HepG2 (cell line): ENCODE results near the gene TMEM266. TPM values are rescaled to one million over a fixed set of nuclear protein-coding genes. Genes with fewer than 3 reads are reported as not detected.

Source experiments
- ATAC-seq: fragments of 200-7000 bp; cut with Tn5 transposase; 3 replicates; pipeline ENCODE4 v1.9.1; 2020; ENCODE audit warnings: mild to moderate bottlenecking, moderate library complexity
- BruUV-seq: library from RNA; stranded (reverse); fragments of 400-500 nt; replicated peaks from 2 replicates; lab custom pipeline; 2021; lab: Mats Ljungman, UMichigan
- CTCF ChIA-PET: fragments of 300-600 bp; formaldehyde crosslinking; extraction: SDS; loops from one replicate; lab custom pipeline; 2021; ENCODE audit warnings: low total read pairs, inconsistent platforms, low intra/inter-chr PET ratio; lab: Yijun Ruan, JAX
- POLR2A ChIA-PET: fragments of 350-600 bp; sonication (Branson Sonifier 250); formaldehyde crosslinking; loops from one replicate; lab custom pipeline; 2020; ENCODE audit warnings: antibody characterized with exemption, inconsistent platforms; lab: Yijun Ruan, JAX
- DNase-seq: peaks from one replicate; pipeline ENCODE4 v3.0.0-alpha.2; 2015; ENCODE audit warnings: low spot score
- FAIRE-seq: peaks from 3 replicates; lab custom pipeline; 2011; peaks lifted over from hg19 to GRCh38; lab: Jason Lieb, UNC
- H2AFZ ChIP-seq: one replicate; pipeline ENCODE4 v1.6.1; 2011; ENCODE audit warnings: low read length, inconsistent platforms
- H3K27ac ChIP-seq: fragments of 300-600 bp; 3 replicates; pipeline ENCODE4 v1.8.0; 2011; ENCODE audit warnings: mixed run types, mild to moderate bottlenecking, mixed read lengths, low read length, inconsistent platforms; ENCODE audit not compliant: insufficient read depth; ENCODE audit errors: extremely low read length
- H3K27me3 ChIP-seq, 2 experiments: fragments of 200-600 bp in 1 of 2; 2 replicates in 1 of 2; 3 replicates in 1 of 2; pipeline versions ENCODE4 v1.6.0 to v1.8.0; 2011; ENCODE audit warnings: low read length in 2 of 2, mild to moderate bottlenecking in 2 of 2, moderate library complexity in 2 of 2, inconsistent platforms in 1 of 2; ENCODE audit not compliant: insufficient read depth in 2 of 2, control insufficient read depth in 1 of 2
- H3K36me3 ChIP-seq, 2 experiments: fragments of 200-600 bp in 1 of 2; replicated peaks in 1 of 2; 2 replicates in 1 of 2; 3 replicates in 1 of 2; pipeline versions ENCODE4 v1.5.1 to v1.8.0; 2011; ENCODE audit warnings: low read length in 2 of 2, inconsistent platforms in 1 of 2; ENCODE audit not compliant: insufficient read depth in 2 of 2, control insufficient read depth in 1 of 2
- H3K4me1 ChIP-seq: 2 replicates; pipeline ENCODE4 v1.5.1; 2012; ENCODE audit warnings: low read length, inconsistent platforms; ENCODE audit not compliant: insufficient read depth
- H3K4me2 ChIP-seq: 2 replicates; pipeline ENCODE4 v1.6.0; 2011; ENCODE audit warnings: low read depth, low read length, inconsistent platforms
- H3K4me3 ChIP-seq, 3 experiments: fragments of 200-600 bp in 1 of 3; sonication (generic), shearing (Covaris generic) in 1 of 3; replicated peaks in 1 of 3; 2 replicates each; pipeline ENCODE4 v1.5.1; 2011 to 2016; ENCODE audit warnings: low read length in 3 of 3, inconsistent platforms in 2 of 3, low read depth in 2 of 3, mild to moderate bottlenecking in 2 of 3, control low read depth in 1 of 3, mixed read lengths in 1 of 3; ENCODE audit not compliant: insufficient read depth in 1 of 3
- H3K79me2 ChIP-seq: one replicate; pipeline ENCODE4 v1.6.1; 2011; ENCODE audit warnings: low read length, inconsistent platforms; ENCODE audit not compliant: insufficient read depth
- H3K9ac ChIP-seq: 2 replicates; pipeline ENCODE4 v1.6.0; 2011; ENCODE audit warnings: mild to moderate bottlenecking, low read depth, low read length, inconsistent platforms; ENCODE audit not compliant: insufficient read depth
- H3K9me3 ChIP-seq: 2 replicates; pipeline ENCODE4 v1.5.1; 2012; ENCODE audit warnings: mild to moderate bottlenecking, low read length
- H4K20me1 ChIP-seq: 2 replicates; pipeline ENCODE4 v1.6.0; 2011; ENCODE audit warnings: inconsistent platforms, mild to moderate bottlenecking, low read length, moderate library complexity; ENCODE audit not compliant: insufficient read depth
- BRCA1 ChIP-seq: sonication (generic); formaldehyde crosslinking; IDR thresholded peaks from 2 replicates; pipeline ENCODE4 v1.4.0; 2020; ENCODE audit warnings: missing genetic modification reagents
- GTF2F1 ChIP-seq: fragments of 150-350 bp; IDR thresholded peaks from 2 replicates; pipeline ENCODE4 v1.6.1; 2014; ENCODE audit warnings: low read length
- IRX3 ChIP-seq: sonication (generic); formaldehyde crosslinking; IDR thresholded peaks from 2 replicates; pipeline ENCODE4 v1.8.1; 2023; ENCODE audit warnings: mild to moderate bottlenecking, low read depth, missing genetic modification reagents, borderline replicate concordance
- KDM2A ChIP-seq: sonication (generic); formaldehyde crosslinking; IDR thresholded peaks from 2 replicates; pipeline ENCODE4 v1.4.0; 2020; ENCODE audit warnings: low read depth, missing genetic modification reagents, borderline replicate concordance
- KDM3A ChIP-seq: IDR thresholded peaks from 2 replicates; pipeline ENCODE4 v1.6.1; 2018; ENCODE audit warnings: low read depth, missing compliant biosample characterization
- MEIS1 ChIP-seq: sonication (generic); formaldehyde crosslinking; IDR thresholded peaks from 2 replicates; pipeline ENCODE4 v1.9.0; 2021; ENCODE audit warnings: mild to moderate bottlenecking, missing genetic modification reagents, moderate library complexity, borderline replicate concordance
- MTF2 ChIP-seq: sonication (generic); formaldehyde crosslinking; IDR thresholded peaks from 2 replicates; pipeline ENCODE4 v1.5.0; 2020; ENCODE audit warnings: missing genetic modification reagents, borderline replicate concordance
- RAD21 ChIP-seq: fragments of 450-650 bp; formaldehyde crosslinking; IDR thresholded peaks from 2 replicates; pipeline ENCODE4 v1.5.0; 2020; ENCODE audit warnings: mild to moderate bottlenecking
- TCF7L2 ChIP-seq: IDR thresholded peaks from 2 replicates; pipeline ENCODE4 v1.6.1; 2011; ENCODE audit warnings: mild to moderate bottlenecking, low read depth, low read length, moderate library complexity
- THYN1 ChIP-seq: sonication (generic); formaldehyde crosslinking; IDR thresholded peaks from 2 replicates; pipeline ENCODE4 v1.8.1; 2023; ENCODE audit warnings: low read depth, mild to moderate bottlenecking, moderate library complexity, missing genetic modification reagents, borderline replicate concordance
- XBP1 ChIP-seq: sonication (generic); formaldehyde crosslinking; IDR thresholded peaks from 2 replicates; pipeline ENCODE4 v1.5.0; 2020; ENCODE audit warnings: missing genetic modification reagents
- ZFP36L1 ChIP-seq: sonication (generic); formaldehyde crosslinking; IDR thresholded peaks from 2 replicates; pipeline ENCODE4 v1.8.0; 2022; ENCODE audit warnings: mild to moderate bottlenecking, missing genetic modification reagents, moderate library complexity
- ZNF143 ChIP-seq: sonication (generic); formaldehyde crosslinking; IDR thresholded peaks from 2 replicates; pipeline ENCODE4 v1.4.0; 2020; ENCODE audit warnings: missing genetic modification reagents
- ZNF33B ChIP-seq: sonication (generic); formaldehyde crosslinking; IDR thresholded peaks from 2 replicates; pipeline ENCODE4 v1.5.1; 2020; ENCODE audit warnings: mild to moderate bottlenecking, missing genetic modification reagents
- ZNF468 ChIP-seq: sonication (generic); formaldehyde crosslinking; IDR thresholded peaks from 2 replicates; pipeline ENCODE4 v1.8.0; 2022; ENCODE audit warnings: mild to moderate bottlenecking, moderate library complexity, missing genetic modification reagents
- ZNF546 ChIP-seq: sonication (generic); formaldehyde crosslinking; conservative IDR thresholded peaks from 2 replicates; pipeline ENCODE4 v1.8.1; 2023; ENCODE audit warnings: mild to moderate bottlenecking, missing genetic modification reagents
- ZNF557 ChIP-seq: sonication (generic); formaldehyde crosslinking; IDR thresholded peaks from 2 replicates; pipeline ENCODE4 v1.4.0; 2020; ENCODE audit warnings: missing genetic modification reagents
- ZNF619 ChIP-seq: sonication (generic); formaldehyde crosslinking; IDR thresholded peaks from 2 replicates; pipeline ENCODE4 v1.4.0; 2020; ENCODE audit warnings: mild to moderate bottlenecking, missing genetic modification reagents
- ZNF674 ChIP-seq: sonication (generic); formaldehyde crosslinking; IDR thresholded peaks from 2 replicates; pipeline ENCODE4 v1.5.0; 2020; ENCODE audit warnings: low read depth, mild to moderate bottlenecking, missing genetic modification reagents
- WGBS: methylation state at CpG from one replicate; pipeline ENCODE4 v1.1.6; 2017; ENCODE audit warnings: low lambda C conversion rate; 5-methylcytosine and 5-hydroxymethylcytosine counted together
- in situ Hi-C: cut with HindIII; loops from 2 replicates; pipeline ENCODE4 v1.10.0; 2017; ENCODE audit warnings: low pct_unique_long_range_greater_than_20kb; ENCODE audit not compliant: extremely low pct_ligation_motif_present
- intact Hi-C: fragments of 100-400 bp; cut with micrococcal nuclease; formaldehyde crosslinking; loops from one replicate; pipeline ENCODE4 v1.10.0; 2022; ENCODE audit not compliant: unreplicated experiment
- polyA plus RNA-seq, 8 experiments: library from polyadenylated mRNA; depleted of rRNA in 3 of 8; stranded (reverse) in 7 of 8; unstranded in 1 of 8; fragments of >200 nt; fragmentation: Illumina TruSeq in 4 of 8; extraction: Trizol in 4 of 8; gene quantifications; 2 replicates each; pipeline versions ENCODE4 v1.2.1 to v1.2.3, GENCODE V29; 2011 to 2016; ENCODE audit warnings: low read depth in 4 of 8, missing spikeins in 1 of 8, mixed read lengths in 1 of 8; ENCODE audit not compliant: insufficient read depth in 1 of 8
- total RNA-seq, 5 experiments: library from RNA; depleted of rRNA; stranded (reverse); fragments of >200 nt; fragmentation: Illumina TruSeq; extraction: Trizol; gene quantifications; 2 replicates each; pipeline ENCODE4 v1.2.3, GENCODE V29; 2016; ENCODE audit warnings: low read depth in 1 of 5
- TF ChIP-seq, protein P1 (sequence below): sonication (generic); formaldehyde crosslinking; IDR thresholded peaks from 2 replicates; pipeline ENCODE4 v1.5.0; 2020; ENCODE audit warnings: mild to moderate bottlenecking, missing genetic modification reagents, moderate library complexity
- TF ChIP-seq, protein P2 (sequence below): IDR thresholded peaks from 2 replicates; pipeline ENCODE4 v1.6.1; 2016
- TF ChIP-seq, protein P3 (sequence below): fragments of 450-650 bp; IDR thresholded peaks from 2 replicates; pipeline ENCODE4 v1.6.1; 2017; ENCODE audit warnings: mild to moderate bottlenecking

The TMEM266 gene
- total and polyA plus RNA-seq, 2 of the 13 experiments (the other 11 are each of a cell fraction or from before 2014, with no cell fraction given) = 0.04 TPM; not detected in 1

DNA sequence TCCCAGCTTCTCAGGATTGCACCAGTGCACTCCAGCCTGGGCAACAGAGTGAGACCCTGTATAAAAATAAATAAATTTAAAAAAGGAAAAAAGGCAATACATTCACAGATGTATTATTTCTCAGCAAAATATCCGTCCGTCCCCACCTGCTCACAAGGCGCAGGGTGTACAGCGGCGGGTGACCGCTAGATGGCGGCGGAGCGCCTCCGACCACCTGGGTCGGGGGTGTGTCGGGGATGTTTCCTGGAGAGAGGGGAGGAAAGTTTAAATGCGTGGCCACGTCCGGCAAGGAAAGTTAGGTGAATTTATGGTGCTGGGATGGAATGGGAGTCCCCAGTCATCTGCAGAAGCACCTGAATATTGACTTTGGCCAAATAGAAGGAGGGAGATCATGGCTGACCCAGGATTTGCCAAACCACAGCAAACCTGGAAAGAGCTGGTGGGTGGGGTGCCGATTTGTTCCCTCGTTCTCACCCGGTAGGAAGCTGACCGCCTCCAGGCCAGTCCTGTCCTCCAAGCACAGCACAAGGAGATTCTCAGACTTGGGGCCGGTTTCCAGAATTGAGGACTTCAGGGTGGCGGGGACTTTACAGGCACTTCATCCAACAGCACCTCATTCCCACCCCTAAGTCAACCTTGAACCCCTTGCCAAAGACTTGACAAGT, 88.3 kb downstream of the TMEM266 start:
- H3K4me3 ChIP-seq = no peak overlapping the region; a peak in 1 of 6 replicates
- H3K9me3 ChIP-seq = no peaks in the 10 kb centered on the region
- peak; percentile 81 for ATAC-seq
- DNase-seq = no peak
- POLR2A ChIA-PET = no interaction called here
- no peaks in the 10 kb centered on the region for H3K36me3 ChIP-seq
- FAIRE-seq = peak; percentile 73
- no peak overlapping the region for H3K27ac ChIP-seq
- H3K4me1 ChIP-seq = no peaks in the 10 kb centered on the region; the same call in 1 of the 2 replicates
- no peak overlapping the region for H2AFZ ChIP-seq
- intact Hi-C loops = no loop called here
- no peak overlapping the region for H3K9ac ChIP-seq
- H3K27me3 ChIP-seq = peaks cover 0 to 68% of the 10 kb centered on the region in 2 experiments; a peak in 4 of 5 replicates
- CTCF ChIA-PET = interaction anchor here (1.7 kb wide), 1 partner anchor 719 kb away, joined by 5 read pairs; no protein-coding TSS in a partner anchor
- no TSS peak for BruUV-seq
- peak overlapping the region; percentile 14; the same call in 1 of the 2 replicates for H3K4me2 ChIP-seq
- no peaks in the 10 kb centered on the region for H4K20me1 ChIP-seq
- in situ Hi-C loops = no loop called here
- H3K79me2 ChIP-seq = no peaks in the 10 kb centered on the region
- 3% methylated on average over 19 of the region's 21 CpGs for WGBS
- TF ChIP-seq ZNF143 (CRISPR knock-in tag) (no peak), ZNF557 (no peak), KDM3A (no peak), ZNF33B (CRISPR knock-in tag) (no peak), ZNF546 (CRISPR knock-in tag) (no peak), ZNF468 (no peak), TCF7L2 (no peak), THYN1 (no peak), GTF2F1 (no peak), IRX3 (CRISPR knock-in tag) (no peak), XBP1 (CRISPR knock-in tag) (no peak), KDM2A (peak; percentile 60; the same call in 1 of the 2 replicates), MTF2 (CRISPR knock-in tag) (no peak), BRCA1 (CRISPR knock-in tag) (no peak), MEIS1 (CRISPR knock-in tag) (no peak), RAD21 (peak; percentile 28; the same call in 1 of the 2 replicates), ZNF619 (CRISPR knock-in tag) (no peak), ZNF674 (CRISPR knock-in tag) (no peak), ZFP36L1 (CRISPR knock-in tag) (no peak)
- TF ChIP-seq, protein P1, sequence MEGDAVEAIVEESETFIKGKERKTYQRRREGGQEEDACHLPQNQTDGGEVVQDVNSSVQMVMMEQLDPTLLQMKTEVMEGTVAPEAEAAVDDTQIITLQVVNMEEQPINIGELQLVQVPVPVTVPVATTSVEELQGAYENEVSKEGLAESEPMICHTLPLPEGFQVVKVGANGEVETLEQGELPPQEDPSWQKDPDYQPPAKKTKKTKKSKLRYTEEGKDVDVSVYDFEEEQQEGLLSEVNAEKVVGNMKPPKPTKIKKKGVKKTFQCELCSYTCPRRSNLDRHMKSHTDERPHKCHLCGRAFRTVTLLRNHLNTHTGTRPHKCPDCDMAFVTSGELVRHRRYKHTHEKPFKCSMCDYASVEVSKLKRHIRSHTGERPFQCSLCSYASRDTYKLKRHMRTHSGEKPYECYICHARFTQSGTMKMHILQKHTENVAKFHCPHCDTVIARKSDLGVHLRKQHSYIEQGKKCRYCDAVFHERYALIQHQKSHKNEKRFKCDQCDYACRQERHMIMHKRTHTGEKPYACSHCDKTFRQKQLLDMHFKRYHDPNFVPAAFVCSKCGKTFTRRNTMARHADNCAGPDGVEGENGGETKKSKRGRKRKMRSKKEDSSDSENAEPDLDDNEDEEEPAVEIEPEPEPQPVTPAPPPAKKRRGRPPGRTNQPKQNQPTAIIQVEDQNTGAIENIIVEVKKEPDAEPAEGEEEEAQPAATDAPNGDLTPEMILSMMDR (CRISPR knock-in tag) = peak; percentile 87
- TF ChIP-seq, protein P2, sequence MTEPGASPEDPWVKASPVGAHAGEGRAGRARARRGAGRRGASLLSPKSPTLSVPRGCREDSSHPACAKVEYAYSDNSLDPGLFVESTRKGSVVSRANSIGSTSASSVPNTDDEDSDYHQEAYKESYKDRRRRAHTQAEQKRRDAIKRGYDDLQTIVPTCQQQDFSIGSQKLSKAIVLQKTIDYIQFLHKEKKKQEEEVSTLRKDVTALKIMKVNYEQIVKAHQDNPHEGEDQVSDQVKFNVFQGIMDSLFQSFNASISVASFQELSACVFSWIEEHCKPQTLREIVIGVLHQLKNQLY = no peak
- TF ChIP-seq, protein P3, sequence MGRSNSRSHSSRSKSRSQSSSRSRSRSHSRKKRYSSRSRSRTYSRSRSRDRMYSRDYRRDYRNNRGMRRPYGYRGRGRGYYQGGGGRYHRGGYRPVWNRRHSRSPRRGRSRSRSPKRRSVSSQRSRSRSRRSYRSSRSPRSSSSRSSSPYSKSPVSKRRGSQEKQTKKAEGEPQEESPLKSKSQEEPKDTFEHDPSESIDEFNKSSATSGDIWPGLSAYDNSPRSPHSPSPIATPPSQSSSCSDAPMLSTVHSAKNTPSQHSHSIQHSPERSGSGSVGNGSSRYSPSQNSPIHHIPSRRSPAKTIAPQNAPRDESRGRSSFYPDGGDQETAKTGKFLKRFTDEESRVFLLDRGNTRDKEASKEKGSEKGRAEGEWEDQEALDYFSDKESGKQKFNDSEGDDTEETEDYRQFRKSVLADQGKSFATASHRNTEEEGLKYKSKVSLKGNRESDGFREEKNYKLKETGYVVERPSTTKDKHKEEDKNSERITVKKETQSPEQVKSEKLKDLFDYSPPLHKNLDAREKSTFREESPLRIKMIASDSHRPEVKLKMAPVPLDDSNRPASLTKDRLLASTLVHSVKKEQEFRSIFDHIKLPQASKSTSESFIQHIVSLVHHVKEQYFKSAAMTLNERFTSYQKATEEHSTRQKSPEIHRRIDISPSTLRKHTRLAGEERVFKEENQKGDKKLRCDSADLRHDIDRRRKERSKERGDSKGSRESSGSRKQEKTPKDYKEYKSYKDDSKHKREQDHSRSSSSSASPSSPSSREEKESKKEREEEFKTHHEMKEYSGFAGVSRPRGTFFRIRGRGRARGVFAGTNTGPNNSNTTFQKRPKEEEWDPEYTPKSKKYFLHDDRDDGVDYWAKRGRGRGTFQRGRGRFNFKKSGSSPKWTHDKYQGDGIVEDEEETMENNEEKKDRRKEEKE = no peak
